NCI-H1694 (cell line): Measurements from ENCODE around the gene ZNF667.

ENCODE experiments used
- DNase-seq: peaks from one replicate; lab custom pipeline; 2025; lab: John Stamatoyannopoulos, UW

Gene ZNF667

DNA sequence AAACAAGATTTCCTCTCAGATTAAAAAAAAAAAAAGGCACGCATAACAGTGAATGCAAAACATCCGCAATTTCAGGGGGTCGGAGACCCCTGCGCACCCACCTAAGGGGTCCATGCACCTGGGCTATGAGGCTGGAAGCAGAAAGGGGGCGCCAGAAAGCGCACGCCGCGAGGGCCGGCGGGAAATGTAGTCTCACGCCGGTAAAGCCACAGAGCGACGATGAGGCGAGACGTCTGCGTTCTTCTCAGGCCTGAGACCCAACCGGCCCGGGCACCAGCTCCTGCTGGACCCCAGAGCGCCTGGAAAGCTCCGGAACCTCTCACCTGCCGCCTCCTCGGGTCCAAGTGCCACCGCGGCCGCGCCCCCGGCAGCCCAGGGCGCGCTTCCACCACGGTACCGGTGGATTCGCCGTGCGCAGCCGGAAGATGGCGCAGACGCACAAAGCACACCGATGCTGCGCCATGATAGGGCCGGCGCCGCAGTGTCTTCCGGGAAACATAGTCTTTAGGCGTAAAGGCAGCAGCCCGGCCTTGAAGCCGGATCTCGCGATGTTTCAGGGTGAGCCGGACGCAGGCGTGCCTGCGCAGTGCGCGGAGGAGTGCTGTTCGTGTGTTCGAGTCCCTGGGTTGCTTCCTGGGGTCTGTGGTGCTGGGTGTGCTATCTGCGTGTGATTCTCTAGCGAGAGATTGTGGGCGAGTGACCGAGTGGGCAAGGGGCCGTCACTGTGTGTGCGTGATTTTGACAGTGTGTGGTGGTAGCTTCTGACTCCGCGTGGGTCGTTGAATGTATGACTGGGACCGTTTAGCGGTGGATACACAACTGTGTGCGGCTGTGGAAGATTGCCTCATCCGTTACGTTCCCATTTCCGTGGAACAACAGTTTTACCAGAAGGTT is 83.8 kb downstream of the ZNF667 start, which contains the start of gene ZNF582:
Gene ZNF582, minus strand, starts transcription at position 416 of the 894 bp plus-strand sequence. CDS start 1,782 bp downstream, outside the sequence.
- peak; percentile 67 for DNase-seq
